ENCODE results near the gene PCDHA8. TPM values are rescaled to one million over a fixed set of nuclear protein-coding genes. Genes with fewer than 3 reads are reported as not detected.

Gene PCDHA8, protein sequence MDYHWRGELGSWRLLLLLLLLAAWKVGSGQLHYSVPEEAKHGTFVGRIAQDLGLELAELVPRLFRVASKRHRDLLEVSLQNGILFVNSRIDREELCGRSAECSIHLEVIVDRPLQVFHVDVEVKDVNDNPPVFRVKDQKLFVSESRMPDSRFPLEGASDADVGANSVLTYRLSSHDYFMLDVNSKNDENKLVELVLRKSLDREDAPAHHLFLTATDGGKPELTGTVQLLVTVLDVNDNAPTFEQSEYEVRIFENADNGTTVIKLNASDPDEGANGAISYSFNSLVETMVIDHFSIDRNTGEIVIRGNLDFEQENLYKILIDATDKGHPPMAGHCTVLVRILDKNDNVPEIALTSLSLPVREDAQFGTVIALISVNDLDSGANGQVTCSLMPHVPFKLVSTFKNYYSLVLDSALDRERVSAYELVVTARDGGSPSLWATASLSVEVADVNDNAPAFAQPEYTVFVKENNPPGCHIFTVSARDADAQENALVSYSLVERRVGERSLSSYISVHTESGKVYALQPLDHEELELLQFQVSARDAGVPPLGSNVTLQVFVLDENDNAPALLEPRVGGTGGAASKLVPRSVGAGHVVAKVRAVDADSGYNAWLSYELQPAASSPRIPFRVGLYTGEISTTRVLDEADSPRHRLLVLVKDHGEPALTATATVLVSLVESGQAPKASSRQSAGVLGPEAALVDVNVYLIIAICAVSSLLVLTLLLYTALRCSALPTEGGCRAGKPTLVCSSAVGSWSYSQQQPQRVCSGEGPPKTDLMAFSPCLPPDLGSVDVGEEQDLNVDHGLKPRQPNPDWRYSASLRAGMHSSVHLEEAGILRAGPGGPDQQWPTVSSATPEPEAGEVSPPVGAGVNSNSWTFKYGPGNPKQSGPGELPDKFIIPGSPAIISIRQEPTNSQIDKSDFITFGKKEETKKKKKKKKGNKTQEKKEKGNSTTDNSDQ
- total RNA-seq (2021) (not detected in 2 replicates), Bru-seq, nascent RNA (not detected), BruChase-seq, experiment 1, labeled RNA remaining after a 2-hour chase (not detected), BruChase-seq, experiment 2, labeled RNA remaining after a 6-hour chase (not detected)
- long read RNA-seq = 0 reads

DNA sequence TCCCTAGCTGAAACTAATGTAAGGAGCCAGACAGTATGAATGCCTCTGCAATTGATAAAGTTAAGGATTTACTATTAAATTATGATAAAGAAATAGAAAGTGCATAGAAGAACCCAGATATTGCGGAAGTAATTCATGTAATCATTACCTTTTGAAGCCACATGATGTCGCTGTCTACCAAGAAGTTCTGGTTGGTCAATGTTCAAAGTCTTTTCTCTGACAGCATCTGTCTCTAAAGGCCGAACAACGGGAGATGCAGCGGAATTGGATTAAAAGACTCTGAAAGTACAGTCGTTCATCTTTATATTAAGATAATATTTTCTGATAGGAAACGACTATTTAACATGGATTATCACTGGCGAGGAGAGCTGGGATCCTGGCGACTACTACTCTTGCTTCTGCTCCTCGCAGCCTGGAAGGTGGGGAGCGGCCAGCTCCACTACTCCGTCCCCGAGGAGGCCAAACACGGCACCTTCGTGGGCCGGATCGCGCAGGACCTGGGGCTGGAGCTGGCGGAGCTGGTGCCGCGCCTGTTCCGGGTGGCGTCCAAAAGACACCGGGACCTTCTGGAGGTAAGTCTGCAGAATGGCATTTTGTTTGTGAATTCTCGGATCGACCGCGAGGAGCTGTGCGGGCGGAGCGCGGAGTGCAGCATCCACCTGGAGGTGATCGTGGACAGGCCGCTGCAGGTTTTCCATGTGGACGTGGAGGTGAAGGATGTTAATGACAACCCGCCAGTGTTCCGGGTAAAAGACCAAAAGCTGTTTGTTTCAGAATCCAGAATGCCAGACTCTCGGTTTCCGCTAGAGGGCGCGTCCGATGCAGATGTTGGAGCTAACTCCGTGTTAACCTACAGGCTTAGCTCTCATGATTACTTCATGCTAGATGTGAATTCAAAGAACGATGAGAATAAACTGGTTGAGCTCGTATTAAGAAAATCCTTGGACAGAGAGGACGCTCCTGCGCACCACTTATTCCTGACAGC, at the start of gene PCDHA8:
TSS of gene PCDHA8 (plus strand) at position 210 of the 985 bp plus-strand sequence. CDS start at position 345, 135 bp downstream.
- peak in 1 of 2 experiments; percentile 13 for DNase-seq
- no peak within 1 kb of the TSS for H3K4me2 ChIP-seq

DNA sequence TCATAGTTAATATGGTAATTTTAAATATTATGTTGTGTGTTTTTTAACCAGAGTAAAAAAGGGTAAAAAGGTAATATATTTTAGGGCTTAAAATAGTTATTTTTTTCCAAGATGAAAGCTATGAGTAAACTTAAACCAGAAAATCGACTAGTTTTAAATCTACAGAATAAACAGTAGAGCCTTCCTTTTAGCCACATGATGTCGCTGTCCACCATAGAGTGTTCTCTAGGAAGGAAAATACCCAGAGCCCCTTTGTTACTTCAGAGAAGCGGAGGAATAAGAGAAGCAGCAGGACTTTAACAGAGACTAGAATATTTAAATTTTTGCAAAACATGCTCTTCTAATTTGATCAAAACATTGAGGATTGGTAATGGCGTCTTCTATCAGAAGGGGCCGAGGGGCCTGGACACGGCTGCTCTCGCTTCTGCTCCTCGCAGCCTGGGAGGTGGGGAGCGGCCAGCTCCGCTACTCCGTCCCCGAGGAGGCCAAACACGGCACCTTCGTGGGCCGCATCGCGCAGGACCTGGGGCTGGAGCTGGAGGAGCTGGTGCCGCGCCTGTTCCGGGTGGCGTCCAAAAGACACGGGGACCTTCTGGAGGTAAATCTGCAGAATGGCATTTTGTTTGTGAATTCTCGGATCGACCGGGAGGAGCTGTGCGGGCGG, 46.3 kb upstream of the PCDHA8 start, which contains the start of gene PCDHA2:
TSS of gene PCDHA2 (plus strand) at position 258 of the 664 bp plus-strand sequence.
- Histone ChIP-seq H3K4me2 (peak within 1 kb of the TSS; percentile 20; the same call in 1 of the 2 replicates), H3K9me2 (ENCODE audit: insufficient read depth) (no peaks in the 10 kb centered on the region; the same call in 1 of the 2 replicates), H3F3A (ENCODE audit: insufficient read depth, low read depth) (no peaks in the 10 kb centered on the region), H3K27me3 (ENCODE audit: insufficient read depth, low read depth) (peaks cover under 1% of the 10 kb centered on the region; the same call in 1 of the 2 replicates), H3K27ac (no peak within 1 kb of the TSS), H3K9me3 (ENCODE audit: insufficient read depth, low read depth) (peaks cover 19% of the 10 kb centered on the region; the same call in 1 of the 2 replicates), H4K20me1 (ENCODE audit: insufficient read depth) (no peaks in the 10 kb centered on the region), H3K4me1 (replicated peaks; ENCODE audit: insufficient read depth) (no peaks in the 10 kb centered on the region), H2AFZ (no peak within 1 kb of the TSS; the same call in 1 of the 2 replicates), H3K79me2 (ENCODE audit: low read depth) (no peaks in the 10 kb centered on the region), H3K36me3 (ENCODE audit: low read depth) (no peaks in the 10 kb centered on the region), H3K4me3 (no peak within 1 kb of the TSS)
- DNase-seq = no peak
- CTCF ChIA-PET = no interaction called here
- TF ChIP-seq, protein P1, sequence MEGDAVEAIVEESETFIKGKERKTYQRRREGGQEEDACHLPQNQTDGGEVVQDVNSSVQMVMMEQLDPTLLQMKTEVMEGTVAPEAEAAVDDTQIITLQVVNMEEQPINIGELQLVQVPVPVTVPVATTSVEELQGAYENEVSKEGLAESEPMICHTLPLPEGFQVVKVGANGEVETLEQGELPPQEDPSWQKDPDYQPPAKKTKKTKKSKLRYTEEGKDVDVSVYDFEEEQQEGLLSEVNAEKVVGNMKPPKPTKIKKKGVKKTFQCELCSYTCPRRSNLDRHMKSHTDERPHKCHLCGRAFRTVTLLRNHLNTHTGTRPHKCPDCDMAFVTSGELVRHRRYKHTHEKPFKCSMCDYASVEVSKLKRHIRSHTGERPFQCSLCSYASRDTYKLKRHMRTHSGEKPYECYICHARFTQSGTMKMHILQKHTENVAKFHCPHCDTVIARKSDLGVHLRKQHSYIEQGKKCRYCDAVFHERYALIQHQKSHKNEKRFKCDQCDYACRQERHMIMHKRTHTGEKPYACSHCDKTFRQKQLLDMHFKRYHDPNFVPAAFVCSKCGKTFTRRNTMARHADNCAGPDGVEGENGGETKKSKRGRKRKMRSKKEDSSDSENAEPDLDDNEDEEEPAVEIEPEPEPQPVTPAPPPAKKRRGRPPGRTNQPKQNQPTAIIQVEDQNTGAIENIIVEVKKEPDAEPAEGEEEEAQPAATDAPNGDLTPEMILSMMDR (conservative IDR thresholded peaks at IDR 0.05) = no peak
- no peak for TF ChIP-seq EZH2 (IDR thresholded peaks at IDR 0.05; ENCODE audit: low read depth)
- intact Hi-C loops (cut with micrococcal nuclease; ENCODE audit: unreplicated experiment) = loop anchor here (1.0 kb wide), 1 partner anchor 247 kb away; no protein-coding TSS in a partner anchor
- POLR2A ChIA-PET (ENCODE audit: unreplicated experiment) = no interaction called here
- BruUV-seq (replicated peaks) = no TSS peak

More for the DNA sequence above, at the start of gene PCDHA8:
- Histone ChIP-seq H3K36me3 (ENCODE audit: low read depth) (no peaks in the 10 kb centered on the region), H3K79me2 (ENCODE audit: low read depth) (no peaks in the 10 kb centered on the region), H3K9me2 (ENCODE audit: insufficient read depth) (no peaks in the 10 kb centered on the region), H4K20me1 (ENCODE audit: insufficient read depth) (no peaks in the 10 kb centered on the region), H3K9me3 (ENCODE audit: insufficient read depth, low read depth) (no peaks in the 10 kb centered on the region), H3K4me3 (no peak within 1 kb of the TSS), H3F3A (ENCODE audit: insufficient read depth, low read depth) (no peaks in the 10 kb centered on the region), H3K27me3 (ENCODE audit: insufficient read depth, low read depth) (no peaks in the 10 kb centered on the region), H3K27ac (no peak within 1 kb of the TSS), H2AFZ (no peak within 1 kb of the TSS), H3K4me1 (replicated peaks; ENCODE audit: insufficient read depth) (no peaks in the 10 kb centered on the region)
- intact Hi-C loops (cut with micrococcal nuclease; ENCODE audit: unreplicated experiment) = loop anchor here (1.0 kb wide), 1 partner anchor 200 kb away; no protein-coding TSS in a partner anchor
- no TSS peak for BruUV-seq (replicated peaks)
- ChIA-PET CTCF (interaction anchor here (0.8 to 1.0 kb wide), 2 partner anchors 13 to 199 kb away, joined by 3 to 4 read pairs; partner anchors contain the start of gene PCDHA6), POLR2A (ENCODE audit: unreplicated experiment) (no interaction called here)
- TF ChIP-seq, protein P1 (conservative IDR thresholded peaks at IDR 0.05) = peak; percentile 43
- no peak for TF ChIP-seq EZH2 (IDR thresholded peaks at IDR 0.05; ENCODE audit: low read depth)
